ENCODE data around the gene PCDHB16.
"Not testable (repeated sequence)": the region's sequence is repeated elsewhere in the genome, so short reads cannot be mapped to it uniquely, and the experiment has no call there.

Gene PCDHB16

GRCh38 chr5:141213656-141214339, 31.6 kb downstream of the PCDHB16 start, which contains the start of gene PCDHB13:
Gene PCDHB13, plus strand, starts transcription at chr5:141213919. Its CDS starts 205 bp downstream, at chr5:141214124.
- H3K27me3 ChIP-seq (ENCODE audit: insufficient read depth, low read length); H3K9ac ChIP-seq (ENCODE audit: low read depth, low read length); H3K4me1 ChIP-seq (ENCODE audit: insufficient read depth, low read length); H3K36me3 ChIP-seq (ENCODE audit: insufficient read depth, low read depth, low read length); H3K4me3 ChIP-seq (ENCODE audit: low read length); H3K27ac ChIP-seq (ENCODE audit: low read length): not testable (repeated sequence)
- H3K9me3 ChIP-seq (ENCODE audit: insufficient read depth, low read depth, low read length): peaks cover 27% of the 10 kb centered on the region; the same call in 1 of the 2 replicates

GRCh38 chr5:141214583-141214982, 32.4 kb downstream of the PCDHB16 start:
- not testable (repeated sequence) for H3K4me3 ChIP-seq (ENCODE audit: low read length); H3K27ac ChIP-seq (ENCODE audit: low read length); H3K9ac ChIP-seq (ENCODE audit: low read depth, low read length); H3K36me3 ChIP-seq (ENCODE audit: insufficient read depth, low read depth, low read length); H3K4me1 ChIP-seq (ENCODE audit: insufficient read depth, low read length); H3K27me3 ChIP-seq (ENCODE audit: insufficient read depth, low read length)
- H3K9me3 ChIP-seq (ENCODE audit: insufficient read depth, low read depth, low read length): peaks cover 24% of the 10 kb centered on the region; the same call in 1 of the 2 replicates

- not testable (repeated sequence) for H3K9ac ChIP-seq (ENCODE audit: low read depth, low read length); H3K4me3 ChIP-seq (ENCODE audit: low read length); H3K36me3 ChIP-seq (ENCODE audit: insufficient read depth, low read depth, low read length); H3K27me3 ChIP-seq (ENCODE audit: insufficient read depth, low read length); H3K27ac ChIP-seq (ENCODE audit: low read length); H3K4me1 ChIP-seq (ENCODE audit: insufficient read depth, low read length)
- H3K9me3 ChIP-seq (ENCODE audit: insufficient read depth, low read depth, low read length): peaks cover 18% of the 10 kb centered on the region; the same call in 1 of the 2 replicates
These were observed 33.3 kb downstream of the PCDHB16 start for GRCh38 chr5:141215504-141215903.

- H3K9me3 ChIP-seq (ENCODE audit: insufficient read depth, low read depth, low read length): peaks cover 18% of the 10 kb centered on the region; the same call in 1 of the 2 replicates
- H3K27me3 ChIP-seq (ENCODE audit: insufficient read depth, low read length); H3K4me1 ChIP-seq (ENCODE audit: insufficient read depth, low read length); H3K4me3 ChIP-seq (ENCODE audit: low read length); H3K9ac ChIP-seq (ENCODE audit: low read depth, low read length); H3K36me3 ChIP-seq (ENCODE audit: insufficient read depth, low read depth, low read length); H3K27ac ChIP-seq (ENCODE audit: low read length): not testable (repeated sequence)
These were observed 33.8 kb downstream of the PCDHB16 start for GRCh38 chr5:141216035-141216434.

GRCh38 chr5:141223112-141223783, 41.1 kb downstream of the PCDHB16 start, which contains the start of gene PCDHB14:
Gene PCDHB14, plus strand, starts transcription at chr5:141223343. Its CDS starts 163 bp downstream, at chr5:141223506.
- H3K9me3 ChIP-seq (ENCODE audit: insufficient read depth, low read depth, low read length): peaks cover 26% of the 10 kb centered on the region; the same call in 1 of the 2 replicates
- H3K27me3 ChIP-seq (ENCODE audit: insufficient read depth, low read length): no peaks in the 10 kb centered on the region
- no peaks in the 10 kb centered on the region; the same call in 1 of the 2 replicates for H3K4me1 ChIP-seq (ENCODE audit: insufficient read depth, low read length)
- H3K27ac ChIP-seq (ENCODE audit: low read length): no peak within 1 kb of the TSS
- H3K36me3 ChIP-seq (ENCODE audit: insufficient read depth, low read depth, low read length): no peaks in the 10 kb centered on the region
- H3K4me3 ChIP-seq (ENCODE audit: low read length): peak within 1 kb of the TSS; percentile 52; the same call in 1 of the 2 replicates
- peak within 1 kb of the TSS; percentile 60; the same call in 1 of the 2 replicates for H3K9ac ChIP-seq (ENCODE audit: low read depth, low read length)

GRCh38 chr5:141224844-141225243, 42.7 kb downstream of the PCDHB16 start:
- not testable (repeated sequence) for H3K4me1 ChIP-seq (ENCODE audit: insufficient read depth, low read length); H3K4me3 ChIP-seq (ENCODE audit: low read length); H3K36me3 ChIP-seq (ENCODE audit: insufficient read depth, low read depth, low read length); H3K27me3 ChIP-seq (ENCODE audit: insufficient read depth, low read length); H3K9ac ChIP-seq (ENCODE audit: low read depth, low read length); H3K27ac ChIP-seq (ENCODE audit: low read length)
- H3K9me3 ChIP-seq (ENCODE audit: insufficient read depth, low read depth, low read length): peaks cover 31% of the 10 kb centered on the region; the same call in 1 of the 2 replicates

GRCh38 chr5:141225421-141225820, 43.2 kb downstream of the PCDHB16 start:
- H3K9ac ChIP-seq (ENCODE audit: low read depth, low read length); H3K4me3 ChIP-seq (ENCODE audit: low read length); H3K36me3 ChIP-seq (ENCODE audit: insufficient read depth, low read depth, low read length); H3K27ac ChIP-seq (ENCODE audit: low read length); H3K4me1 ChIP-seq (ENCODE audit: insufficient read depth, low read length); H3K27me3 ChIP-seq (ENCODE audit: insufficient read depth, low read length): not testable (repeated sequence)
- peaks cover 31% of the 10 kb centered on the region; the same call in 1 of the 2 replicates for H3K9me3 ChIP-seq (ENCODE audit: insufficient read depth, low read depth, low read length)

- H3K27ac ChIP-seq (ENCODE audit: low read length): no peak overlapping the region
- H3K4me1 ChIP-seq (ENCODE audit: insufficient read depth, low read length): no peaks in the 10 kb centered on the region
- peaks cover 65% of the 10 kb centered on the region for H3K9me3 ChIP-seq (ENCODE audit: insufficient read depth, low read depth, low read length)
- no peaks in the 10 kb centered on the region for H3K36me3 ChIP-seq (ENCODE audit: insufficient read depth, low read depth, low read length)
- no peak overlapping the region for H3K9ac ChIP-seq (ENCODE audit: low read depth, low read length)
- no peak overlapping the region for H3K4me3 ChIP-seq (ENCODE audit: low read length)
- H3K27me3 ChIP-seq (ENCODE audit: insufficient read depth, low read length): no peaks in the 10 kb centered on the region
These were observed 52.0 kb downstream of the PCDHB16 start for GRCh38 chr5:141234109-141234667.

All from iPS-20b (cell line).